ENCODE results near the gene CROCC2. TPM values are rescaled to one million over a fixed set of nuclear protein-coding genes. Genes with fewer than 3 reads are reported as not detected.

The CROCC2 gene
- total RNA-seq, 1 donor: not detected

- no peak overlapping the region for H3K4me3 ChIP-seq (ENCODE audit: low read depth, low read length)
- DNase-seq (ENCODE audit: low read depth): no peak
- TF ChIP-seq CTCF (IDR thresholded peaks at IDR 0.05; ENCODE audit: insufficient read depth, low read depth, low read length): no peak
Measured at GRCh38 chr2:240951045-240951594, 45.0 kb downstream of the CROCC2 start.

GRCh38 chr2:240952496-240953246, 46.5 kb downstream of the CROCC2 start:
- no peak for TF ChIP-seq CTCF (IDR thresholded peaks at IDR 0.05; ENCODE audit: insufficient read depth, low read depth, low read length)
- no peak overlapping the region for H3K4me3 ChIP-seq (ENCODE audit: low read depth, low read length)
- DNase-seq (ENCODE audit: low read depth): no peak

- H3K4me3 ChIP-seq (ENCODE audit: low read depth, low read length): no peak overlapping the region
- no peak for DNase-seq (ENCODE audit: low read depth)
- no peak for TF ChIP-seq CTCF (IDR thresholded peaks at IDR 0.05; ENCODE audit: insufficient read depth, low read depth, low read length)
Measured at GRCh38 chr2:240953426-240954410, 47.6 kb downstream of the CROCC2 start.

- no peak for DNase-seq (ENCODE audit: low read depth)
- no peak for TF ChIP-seq CTCF (IDR thresholded peaks at IDR 0.05; ENCODE audit: insufficient read depth, low read depth, low read length)
- H3K4me3 ChIP-seq (ENCODE audit: low read depth, low read length): no peak overlapping the region
Measured at GRCh38 chr2:240954436-240955305, 48.5 kb downstream of the CROCC2 start.

GRCh38 chr2:240955306-240956170, 49.4 kb downstream of the CROCC2 start:
- no peak overlapping the region for H3K4me3 ChIP-seq (ENCODE audit: low read depth, low read length)
- no peak for DNase-seq (ENCODE audit: low read depth)
- TF ChIP-seq CTCF (IDR thresholded peaks at IDR 0.05; ENCODE audit: insufficient read depth, low read depth, low read length): no peak
